ENCODE measurements around the gene RRM1. TPM values are rescaled to one million over a fixed set of nuclear protein-coding genes. Genes with fewer than 3 reads are reported as not detected.

Gene RRM1
- total RNA-seq, 1 donor from 2014 or later: 128 TPM

DNA sequence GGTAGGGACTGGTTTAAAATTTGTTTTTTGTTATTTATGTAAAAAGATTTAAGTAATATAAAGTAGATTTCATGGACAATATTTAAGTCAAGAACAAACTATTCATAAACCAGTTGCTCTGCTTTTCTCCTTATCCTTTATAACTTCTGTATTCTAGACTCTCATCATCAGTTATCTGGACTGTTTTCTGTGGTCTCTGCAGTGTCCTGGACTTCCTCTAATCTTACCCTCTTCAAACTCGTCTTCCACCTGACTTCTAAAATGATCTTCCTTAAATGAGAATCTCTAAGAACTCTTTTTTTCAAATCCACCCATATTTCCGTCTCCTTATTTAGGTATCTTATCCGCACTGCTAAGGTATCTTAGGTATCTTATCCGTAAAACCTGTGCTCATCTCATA, 8.1 kb downstream of the RRM1 start:
- no peak overlapping the region for H3K4me3 ChIP-seq (ENCODE audit: low read depth, low read length)
- TF ChIP-seq CTCF (conservative IDR thresholded peaks at IDR 0.05; ENCODE audit: low read depth, low read length): no peak
- no peak for DNase-seq (ENCODE audit: low read depth)

DNA sequence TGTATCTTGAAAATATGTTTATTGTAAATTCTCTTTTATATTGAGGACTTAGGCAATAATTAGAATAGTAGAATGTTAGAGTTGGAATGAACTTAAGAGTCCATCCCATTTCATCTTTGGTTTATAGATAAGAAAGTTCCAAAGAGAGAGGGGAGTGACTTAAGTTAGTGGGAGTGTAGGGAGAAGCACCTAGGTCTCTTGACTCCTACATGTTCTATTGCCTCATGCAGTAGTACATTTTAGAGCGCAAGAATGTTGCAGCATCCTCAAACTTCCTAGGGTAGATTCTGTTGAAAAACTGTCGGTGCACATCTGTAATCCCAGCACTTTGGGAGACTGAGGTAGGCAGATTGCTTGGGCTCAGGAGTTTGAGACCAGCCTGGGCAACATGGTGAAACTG, 8.7 kb downstream of the RRM1 start:
- H3K4me3 ChIP-seq (ENCODE audit: low read depth, low read length): no peak overlapping the region
- no peak for TF ChIP-seq CTCF (conservative IDR thresholded peaks at IDR 0.05; ENCODE audit: low read depth, low read length)
- no peak for DNase-seq (ENCODE audit: low read depth)

DNA sequence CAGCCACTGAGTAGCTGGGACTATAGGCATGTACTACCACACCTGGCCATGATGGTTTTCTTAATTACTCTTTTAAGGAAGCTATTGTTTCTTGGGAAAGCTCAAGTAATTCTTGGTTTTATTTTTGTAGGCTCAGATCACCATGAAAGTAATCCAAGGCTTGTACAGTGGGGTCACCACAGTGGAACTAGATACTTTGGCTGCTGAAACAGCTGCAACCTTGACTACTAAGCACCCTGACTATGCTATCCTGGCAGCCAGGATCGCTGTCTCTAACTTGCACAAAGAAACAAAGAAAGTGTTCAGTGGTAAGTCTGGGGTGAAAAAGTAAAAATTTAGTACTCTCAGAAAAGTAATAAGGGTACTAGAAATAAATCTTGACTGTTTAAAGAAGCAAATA, 11.3 kb downstream of the RRM1 start:
- TF ChIP-seq CTCF (conservative IDR thresholded peaks at IDR 0.05; ENCODE audit: low read depth, low read length): no peak
- no peak overlapping the region for H3K4me3 ChIP-seq (ENCODE audit: low read depth, low read length)
- DNase-seq (ENCODE audit: low read depth): no peak

- H3K4me3 ChIP-seq (ENCODE audit: low read depth, low read length): no peak overlapping the region
- no peak for DNase-seq (ENCODE audit: low read depth)
- TF ChIP-seq CTCF (conservative IDR thresholded peaks at IDR 0.05; ENCODE audit: low read depth, low read length): no peak
These were observed 17.2 kb downstream of the RRM1 start for GRCh38 chr11:4111834-4112233.

DNA sequence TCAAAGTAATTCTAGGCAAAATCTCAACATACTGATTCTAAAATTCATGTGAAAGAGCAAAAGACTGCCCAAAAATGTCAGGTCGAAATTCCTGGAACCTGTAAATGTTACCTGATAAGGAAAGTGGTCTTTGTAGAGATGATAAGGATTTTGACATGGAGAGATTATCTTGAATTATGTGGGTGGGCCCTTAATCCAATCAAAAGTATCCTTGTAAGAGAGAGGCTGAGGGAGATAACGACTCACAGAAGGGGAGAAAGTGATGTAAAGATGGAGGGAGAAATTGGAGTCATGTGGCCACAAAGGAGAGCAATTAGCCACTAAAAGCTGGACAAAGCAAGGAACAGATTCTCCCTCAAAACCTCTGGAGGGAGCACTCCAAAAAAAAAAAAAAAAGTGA, 20.5 kb downstream of the RRM1 start:
- no peak for DNase-seq (ENCODE audit: low read depth)
- no peak overlapping the region for H3K4me3 ChIP-seq (ENCODE audit: low read depth, low read length)
- TF ChIP-seq CTCF (conservative IDR thresholded peaks at IDR 0.05; ENCODE audit: low read depth, low read length): no peak

- no peak overlapping the region for H3K4me3 ChIP-seq (ENCODE audit: low read depth, low read length)
- DNase-seq (ENCODE audit: low read depth): no peak
- no peak for TF ChIP-seq CTCF (conservative IDR thresholded peaks at IDR 0.05; ENCODE audit: low read depth, low read length)
These were observed 23.5 kb downstream of the RRM1 start for GRCh38 chr11:4118107-4118506.

GRCh38 chr11:4123218-4123617, 28.6 kb downstream of the RRM1 start:
- H3K4me3 ChIP-seq (ENCODE audit: low read depth, low read length): no peak overlapping the region
- no peak for DNase-seq (ENCODE audit: low read depth)
- TF ChIP-seq CTCF (conservative IDR thresholded peaks at IDR 0.05; ENCODE audit: low read depth, low read length): no peak

Data from epithelial cell of proximal tubule (primary cell).